Skin epidermis (tissue), 12 donors: ENCODE results near the gene NEURL1B.
"Not testable (repeated sequence)": the region's sequence is repeated elsewhere in the genome, so short reads cannot be mapped to it uniquely, and the experiment has no call there.

Experiments used
- H3K27ac ChIP-seq, 21 experiments: fragments of 200-600 bp; sonication (generic) in 11 of 21; one replicate each; pipeline ENCODE4 v1.5.0; 2020; ENCODE audit warnings: mild to moderate bottlenecking in 3 of 21, inconsistent platforms in 2 of 21, moderate library complexity in 2 of 21
- H3K4me3 ChIP-seq, 7 experiments: fragments of 200-600 bp; sonication (generic) in 2 of 7; one replicate each; pipeline ENCODE4 v1.5.0; 2020; ENCODE audit warnings: inconsistent platforms in 2 of 7, mild to moderate bottlenecking in 2 of 7, moderate library complexity in 1 of 7

NEURL1B gene

GRCh38 chr5:172667786-172668593, 26.9 kb downstream of the NEURL1B start:
- no peak overlapping the region for H3K4me3 ChIP-seq

DNA sequence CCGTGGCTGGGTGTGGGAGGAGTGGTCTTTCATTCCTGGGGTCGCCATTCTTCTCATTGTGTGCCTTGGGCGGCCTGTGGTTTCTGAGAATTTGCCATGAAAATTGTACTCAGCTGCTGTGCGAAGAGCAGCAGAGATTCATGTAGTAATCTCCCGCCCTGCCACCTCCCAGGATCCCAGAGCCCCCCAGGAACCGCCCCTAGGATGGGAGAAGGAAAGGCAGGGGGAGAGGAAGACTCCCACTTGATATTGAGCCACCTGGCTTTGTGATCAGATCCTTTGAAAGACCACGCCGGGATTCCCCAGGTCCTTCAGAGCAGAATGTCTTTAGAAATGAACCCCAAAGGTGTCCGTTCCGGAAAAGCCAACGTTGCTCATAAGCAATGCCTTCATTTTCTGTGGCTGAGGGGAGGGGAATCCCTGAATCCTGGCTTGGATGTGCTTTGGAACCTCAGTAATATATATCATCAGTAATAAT, 27.6 kb downstream of the NEURL1B start:
- peak overlapping the region in 4 of 21 experiments; percentile 17 to 38 (median 27) for H3K27ac ChIP-seq
- no peak overlapping the region for H3K4me3 ChIP-seq

More at GRCh38 chr5:172667786-172668593, 26.9 kb downstream of the NEURL1B start:
- H3K27ac ChIP-seq: peak overlapping the region in 4 of 21 experiments; percentile 17 to 38 (median 27)

GRCh38 chr5:172669386-172670004, 28.4 kb downstream of the NEURL1B start:
- no peak overlapping the region for H3K27ac ChIP-seq
- no peak overlapping the region for H3K4me3 ChIP-seq

GRCh38 chr5:172670005-172670402, 28.9 kb downstream of the NEURL1B start:
- Histone ChIP-seq H3K4me3 (no peak overlapping the region), H3K27ac (no peak overlapping the region)

DNA sequence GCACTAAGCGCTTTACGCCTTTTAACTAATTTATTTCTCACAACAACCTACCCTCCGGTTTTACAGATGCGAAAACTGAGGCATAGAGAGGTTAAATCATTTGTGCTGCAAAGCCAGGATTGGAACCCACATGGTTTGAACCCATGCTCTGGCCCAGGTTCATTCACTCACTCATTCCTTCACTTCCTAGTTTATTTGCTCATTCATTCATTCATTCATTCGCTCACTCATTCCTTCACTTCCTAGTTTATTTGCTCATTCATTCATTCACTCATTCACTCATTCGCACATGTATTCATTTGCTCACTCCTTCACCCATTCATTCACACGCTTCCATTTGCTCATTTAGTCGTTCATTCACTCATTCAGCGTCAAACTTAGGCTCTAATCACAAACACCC, 29.4 kb downstream of the NEURL1B start:
- no peak overlapping the region for H3K4me3 ChIP-seq
- H3K27ac ChIP-seq: no peak overlapping the region

- Histone ChIP-seq H3K27ac (no peak overlapping the region), H3K4me3 (no peak overlapping the region)
These were observed 30.0 kb downstream of the NEURL1B start for GRCh38 chr5:172671091-172671490.

GRCh38 chr5:172672681-172673080, 31.6 kb downstream of the NEURL1B start:
- H3K27ac ChIP-seq: no peak overlapping the region

GRCh38 chr5:172674155-172674554, 33.1 kb downstream of the NEURL1B start:
- no peak overlapping the region for H3K4me3 ChIP-seq
- H3K27ac ChIP-seq: no peak overlapping the region

More at GRCh38 chr5:172672681-172673080, 31.6 kb downstream of the NEURL1B start:
- no peak overlapping the region for H3K4me3 ChIP-seq

- Histone ChIP-seq H3K27ac (no peak overlapping the region), H3K4me3 (no peak overlapping the region)
These were observed 35.9 kb downstream of the NEURL1B start for GRCh38 chr5:172676914-172677475.

DNA sequence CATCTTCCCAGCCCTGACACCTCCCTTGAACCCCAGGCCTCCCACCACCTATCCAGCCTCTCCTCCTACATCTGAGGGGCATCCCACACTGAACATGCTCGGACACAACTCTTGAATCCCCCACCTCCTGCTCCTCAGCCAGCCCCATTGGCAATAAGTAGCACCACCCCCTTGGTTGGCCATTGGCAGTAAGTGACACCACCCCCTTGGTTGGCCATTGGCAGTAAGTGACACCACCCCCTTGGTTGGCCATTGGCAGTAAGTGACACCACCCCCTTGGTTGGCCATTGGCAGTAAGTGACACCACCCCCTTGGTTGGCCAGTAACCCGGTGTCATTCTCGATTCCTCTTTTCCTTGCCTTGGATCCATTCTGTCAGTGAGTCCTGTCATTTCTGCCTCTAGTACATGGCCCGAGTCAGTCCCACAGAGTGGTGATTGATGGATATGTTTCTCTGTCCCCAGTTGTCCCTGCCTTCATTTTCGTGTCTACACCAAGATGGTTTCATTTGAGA, 37.4 kb downstream of the NEURL1B start:
- not testable (repeated sequence) for H3K27ac ChIP-seq, H3K4me3 ChIP-seq

DNA sequence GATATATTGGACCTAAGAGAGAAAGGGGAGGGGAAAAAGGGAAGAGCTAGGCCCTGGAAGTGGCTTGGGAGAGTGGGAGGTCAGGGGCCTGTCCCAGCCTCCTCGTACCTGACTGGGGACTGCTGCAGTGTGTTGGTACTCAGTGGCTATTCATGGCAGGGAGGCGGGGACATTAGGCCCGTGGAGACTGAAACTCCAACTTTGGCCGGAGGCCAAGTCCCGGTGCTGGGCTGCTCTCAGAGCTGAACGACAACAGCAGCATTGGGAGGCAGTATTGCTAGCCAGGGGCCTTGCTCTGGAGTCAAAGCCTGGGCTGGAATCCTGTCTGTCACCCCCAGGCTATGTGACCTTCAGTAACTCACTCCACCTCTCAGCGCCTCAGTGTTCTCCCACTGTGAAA, 37.8 kb downstream of the NEURL1B start:
- Histone ChIP-seq H3K27ac (no peak overlapping the region), H3K4me3 (no peak overlapping the region)

- Histone ChIP-seq H3K4me3 (no peak overlapping the region), H3K27ac (no peak overlapping the region)
These were observed 38.7 kb downstream of the NEURL1B start for GRCh38 chr5:172679628-172680212.

GRCh38 chr5:172680921-172681320, 39.9 kb downstream of the NEURL1B start:
- no peak overlapping the region for H3K4me3 ChIP-seq
- H3K27ac ChIP-seq: no peak overlapping the region

DNA sequence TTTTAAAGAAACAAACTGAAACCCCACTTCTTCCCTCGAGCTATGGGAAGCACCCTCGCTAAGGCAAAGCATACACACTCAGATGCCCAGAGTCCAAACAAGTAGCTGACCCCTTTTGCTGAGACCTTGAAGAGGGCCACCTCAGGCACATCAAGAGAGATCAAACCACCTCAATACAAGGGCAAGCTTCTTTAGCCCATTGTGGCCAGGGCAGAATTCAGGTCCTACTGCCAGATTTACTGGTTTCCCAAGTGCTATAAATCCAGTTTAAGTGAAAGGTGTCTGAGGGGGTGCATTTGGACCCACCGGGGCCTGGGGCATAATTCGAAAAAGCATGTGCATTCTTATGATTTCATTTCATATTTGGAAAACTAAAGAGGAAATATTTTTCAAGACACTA, 40.4 kb downstream of the NEURL1B start:
- Histone ChIP-seq H3K27ac (no peak overlapping the region), H3K4me3 (no peak overlapping the region)

DNA sequence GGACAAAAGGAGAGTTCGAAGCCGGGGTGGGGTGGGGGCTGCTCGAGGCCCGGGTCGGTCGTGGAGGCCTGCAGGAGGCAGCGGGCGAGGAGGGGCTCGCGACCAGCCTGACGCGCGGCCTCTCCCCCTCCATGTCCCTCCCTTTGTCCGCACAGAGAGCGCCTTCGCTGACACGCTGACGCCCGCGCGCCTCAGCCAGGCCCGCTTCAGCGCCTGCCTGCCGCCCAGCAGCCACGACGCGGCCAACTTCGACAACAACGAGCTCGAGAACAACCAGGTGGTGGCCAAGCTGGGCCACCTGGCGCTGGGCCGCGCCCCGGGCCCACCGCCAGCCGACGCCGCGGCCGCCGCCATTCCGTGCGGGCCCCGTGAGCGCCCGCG, 42.2 kb downstream of the NEURL1B start:
- Histone ChIP-seq H3K27ac (no peak overlapping the region), H3K4me3 (no peak overlapping the region)

DNA sequence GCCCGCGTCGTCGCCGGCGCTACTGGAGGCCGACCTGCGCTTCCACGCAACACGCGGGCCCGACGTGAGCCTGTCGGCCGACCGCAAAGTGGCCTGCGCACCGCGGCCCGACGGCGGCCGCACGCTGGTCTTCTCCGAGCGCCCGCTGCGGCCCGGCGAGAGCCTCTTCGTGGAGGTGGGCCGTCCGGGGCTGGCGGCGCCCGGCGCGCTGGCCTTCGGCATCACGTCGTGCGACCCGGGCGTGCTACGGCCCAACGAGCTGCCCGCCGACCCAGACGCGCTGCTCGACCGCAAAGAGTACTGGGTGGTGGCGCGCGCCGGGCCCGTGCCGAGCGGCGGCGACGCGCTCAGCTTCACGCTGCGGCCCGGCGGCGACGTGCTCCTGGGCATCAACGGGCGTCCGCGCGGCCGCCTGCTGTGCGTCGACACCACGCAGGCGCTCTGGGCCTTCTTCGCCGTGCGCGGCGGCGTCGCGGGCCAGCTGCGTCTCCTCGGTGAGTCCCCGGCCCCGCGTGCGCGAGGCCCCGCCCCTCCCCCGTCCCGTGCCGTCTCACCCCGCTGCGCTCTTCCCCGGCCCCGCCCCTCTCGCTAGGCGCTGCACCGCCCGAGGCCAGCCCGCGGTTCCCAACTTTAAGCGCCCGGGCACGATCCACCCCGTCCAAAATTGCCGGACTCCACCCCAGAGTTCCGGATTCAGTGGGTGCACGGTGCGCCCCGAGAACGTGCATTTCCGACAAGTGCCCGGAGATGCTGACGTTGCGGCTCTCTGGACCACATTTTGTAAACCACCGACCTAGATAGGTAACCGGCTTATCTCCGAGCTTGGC, 42.8 kb downstream of the NEURL1B start:
- Histone ChIP-seq H3K4me3 (peak overlapping the region in 3 of 7 experiments; percentile 4 to 18 (median 9)), H3K27ac (peak overlapping the region in 3 of 21 experiments; percentile 20 to 59 (median 51))

DNA sequence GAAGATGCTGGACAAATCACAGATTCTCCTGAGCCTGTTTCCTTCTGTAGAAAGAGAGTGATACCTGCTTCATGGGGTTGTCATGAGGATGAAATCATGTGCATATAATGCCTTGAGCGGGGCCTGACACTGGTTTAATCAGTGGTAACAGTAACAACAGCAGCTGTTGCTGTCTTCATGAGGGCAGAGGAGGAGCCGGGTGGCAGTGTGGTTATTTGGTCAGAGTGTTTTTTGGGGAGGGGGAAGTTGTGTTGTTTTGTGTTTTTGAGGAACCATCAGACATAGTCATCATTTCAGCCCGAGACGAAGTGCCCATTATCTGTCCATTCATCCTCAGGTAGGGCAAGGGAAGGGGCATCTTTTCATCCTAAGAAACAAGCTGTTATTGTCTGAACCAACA, 44.0 kb downstream of the NEURL1B start:
- Histone ChIP-seq H3K27ac (peak overlapping the region in 2 of 21 experiments; percentile 51 to 59), H3K4me3 (no peak overlapping the region)

DNA sequence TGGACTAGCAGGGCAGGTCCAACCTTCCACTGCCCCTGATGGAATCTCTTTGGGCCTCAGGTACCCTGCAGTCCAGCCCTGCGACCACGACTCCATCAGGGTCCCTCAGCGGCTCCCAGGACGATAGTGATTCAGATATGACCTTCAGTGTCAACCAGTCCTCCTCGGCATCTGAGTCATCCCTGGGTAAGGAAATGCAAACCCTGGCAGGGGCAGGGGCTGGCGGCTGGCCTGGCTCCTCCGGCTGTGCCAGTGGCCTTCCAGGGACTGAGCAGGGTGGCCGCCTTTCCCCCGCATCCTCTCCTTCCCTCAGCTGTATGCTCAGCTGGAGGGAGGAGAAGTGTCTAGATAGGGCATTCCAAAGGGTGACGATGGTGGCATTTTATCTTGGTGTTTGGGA, 45.0 kb downstream of the NEURL1B start:
- no peak overlapping the region for H3K4me3 ChIP-seq
- H3K27ac ChIP-seq: peak overlapping the region in 1 of 21 experiments; percentile 28
